ENCODE data around the gene MAPK8.

The MAPK8 gene

DNA sequence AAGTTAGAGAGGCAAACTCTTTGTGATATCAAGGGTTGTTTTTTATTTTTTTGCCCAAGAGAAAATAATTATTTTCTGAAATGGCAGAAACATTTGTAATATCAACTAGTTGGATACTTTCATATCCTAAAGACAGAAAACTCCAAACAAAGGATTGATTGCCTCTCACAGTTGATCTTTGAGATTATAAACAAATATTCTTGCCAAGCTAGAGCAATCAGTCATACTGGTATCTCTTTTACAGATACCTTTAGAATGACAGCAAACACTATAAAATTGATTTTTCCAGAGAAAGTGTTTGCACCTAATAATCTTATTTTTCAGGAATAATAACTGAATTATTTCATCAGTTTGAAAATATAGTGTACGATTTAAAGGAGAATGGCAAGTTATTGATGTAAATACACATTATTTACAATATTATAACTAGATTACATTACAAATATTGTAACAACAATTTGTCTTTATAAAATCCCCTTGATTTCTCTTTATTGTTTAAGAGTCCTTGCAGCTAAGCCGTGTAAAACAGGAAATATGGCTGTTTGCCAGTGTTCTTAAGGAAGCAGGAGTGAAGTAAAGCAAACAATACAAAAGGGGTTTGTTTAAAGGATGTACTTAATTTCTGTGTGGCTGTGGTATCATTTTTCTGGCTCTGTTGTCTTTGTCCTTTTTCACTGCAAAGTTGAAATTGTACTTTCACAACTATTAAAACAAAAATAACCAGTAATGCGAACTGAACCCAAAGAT is 58.4 kb downstream of the MAPK8 start:
- Histone ChIP-seq H3K36me3 (ENCODE audit: control insufficient read depth in 5 of 5, insufficient read depth in 5 of 5, low read length in 5 of 5) (no peaks in the 10 kb centered on the region), H3K9me3 (ENCODE audit: control insufficient read depth in 5 of 5, low read length in 5 of 5) (no peaks in the 10 kb centered on the region), H3K9ac (ENCODE audit: low read length in 5 of 5) (no peak overlapping the region), H3K4me3 (ENCODE audit: low read depth in 1 of 5, low read length in 5 of 5) (peak overlapping the region in 2 of 5 donors; percentile 8 to 23), H3K27me3 (ENCODE audit: control insufficient read depth in 5 of 5, insufficient read depth in 4 of 5, low read length in 5 of 5) (no peaks in the 10 kb centered on the region), H3K4me1 (ENCODE audit: control insufficient read depth in 5 of 5, insufficient read depth in 5 of 5, low read length in 5 of 5) (peaks cover 0 to 20% (median 17%) of the 10 kb centered on the region in 5 donors), H3K27ac (ENCODE audit: low read depth, low read length) (peak overlapping the region; percentile 39)

DNA sequence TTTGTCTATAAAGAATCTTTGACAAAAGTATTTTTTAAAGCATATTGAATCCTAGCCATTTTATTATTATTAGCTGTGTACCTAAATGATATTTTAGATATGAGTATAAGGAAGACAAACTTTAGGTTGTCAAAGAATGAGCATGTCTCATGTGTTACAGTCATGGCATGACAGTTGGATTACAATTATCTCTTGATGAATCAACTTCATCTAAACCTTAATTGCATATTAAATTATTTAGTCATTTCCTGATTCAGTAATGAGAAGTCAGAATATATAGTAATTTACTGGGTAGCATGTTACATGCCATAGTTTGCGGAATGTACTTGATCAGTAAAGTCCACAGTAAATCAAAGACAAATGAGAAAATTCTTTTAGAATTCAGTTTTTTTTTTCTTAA is 59.2 kb downstream of the MAPK8 start:
- no peak overlapping the region for H3K27ac ChIP-seq (ENCODE audit: low read depth, low read length)
- H3K4me1 ChIP-seq (ENCODE audit: control insufficient read depth in 5 of 5, insufficient read depth in 5 of 5, low read length in 5 of 5), result peaks cover 0 to 20% (median 17%) of the 10 kb centered on the region in 5 donors
- H3K9me3 ChIP-seq (ENCODE audit: control insufficient read depth in 5 of 5, low read length in 5 of 5), result no peaks in the 10 kb centered on the region
- no peak overlapping the region for H3K9ac ChIP-seq (ENCODE audit: low read length in 5 of 5)
- no peak overlapping the region for H3K4me3 ChIP-seq (ENCODE audit: low read depth in 1 of 5, low read length in 5 of 5)
- H3K27me3 ChIP-seq (ENCODE audit: control insufficient read depth in 5 of 5, insufficient read depth in 4 of 5, low read length in 5 of 5), result no peaks in the 10 kb centered on the region
- H3K36me3 ChIP-seq (ENCODE audit: control insufficient read depth in 5 of 5, insufficient read depth in 5 of 5, low read length in 5 of 5), result no peaks in the 10 kb centered on the region

- H3K27me3 ChIP-seq (ENCODE audit: control insufficient read depth in 5 of 5, insufficient read depth in 4 of 5, low read length in 5 of 5), result no peaks in the 10 kb centered on the region
- H3K9ac ChIP-seq (ENCODE audit: low read length in 5 of 5), result no peak overlapping the region
- no peak overlapping the region for H3K27ac ChIP-seq (ENCODE audit: low read depth, low read length)
- no peaks in the 10 kb centered on the region for H3K9me3 ChIP-seq (ENCODE audit: control insufficient read depth in 5 of 5, low read length in 5 of 5)
- H3K4me3 ChIP-seq (ENCODE audit: low read depth in 1 of 5, low read length in 5 of 5), result no peak overlapping the region
- H3K4me1 ChIP-seq (ENCODE audit: control insufficient read depth in 5 of 5, insufficient read depth in 5 of 5, low read length in 5 of 5), result peaks cover 0 to 17% (median 17%) of the 10 kb centered on the region in 5 donors
- no peaks in the 10 kb centered on the region for H3K36me3 ChIP-seq (ENCODE audit: control insufficient read depth in 5 of 5, insufficient read depth in 5 of 5, low read length in 5 of 5)
Measured at GRCh38 chr10:48366261-48366660, 59.8 kb downstream of the MAPK8 start.

- H3K4me3 ChIP-seq (ENCODE audit: low read depth in 1 of 5, low read length in 5 of 5), result no peak overlapping the region
- H3K36me3 ChIP-seq (ENCODE audit: control insufficient read depth in 5 of 5, insufficient read depth in 5 of 5, low read length in 5 of 5), result no peaks in the 10 kb centered on the region
- no peaks in the 10 kb centered on the region for H3K27me3 ChIP-seq (ENCODE audit: control insufficient read depth in 5 of 5, insufficient read depth in 4 of 5, low read length in 5 of 5)
- H3K4me1 ChIP-seq (ENCODE audit: control insufficient read depth in 5 of 5, insufficient read depth in 5 of 5, low read length in 5 of 5), result peaks cover 0 to 8% (median 8%) of the 10 kb centered on the region in 5 donors
- no peak overlapping the region for H3K27ac ChIP-seq (ENCODE audit: low read depth, low read length)
- H3K9me3 ChIP-seq (ENCODE audit: control insufficient read depth in 5 of 5, low read length in 5 of 5), result no peaks in the 10 kb centered on the region
- H3K9ac ChIP-seq (ENCODE audit: low read length in 5 of 5), result no peak overlapping the region
Measured at GRCh38 chr10:48369501-48369900, 63.0 kb downstream of the MAPK8 start.

- no peak overlapping the region for H3K27ac ChIP-seq (ENCODE audit: low read depth, low read length)
- H3K4me1 ChIP-seq (ENCODE audit: control insufficient read depth in 5 of 5, insufficient read depth in 5 of 5, low read length in 5 of 5), result peaks cover 0 to 2% (median 0%) of the 10 kb centered on the region in 5 donors
Measured at GRCh38 chr10:48377751-48378530, 71.5 kb downstream of the MAPK8 start.

GRCh38 chr10:48378675-48379074 is 72.2 kb downstream of the MAPK8 start:
- Histone ChIP-seq H3K4me3 (ENCODE audit: low read depth in 1 of 5, low read length in 5 of 5) (no peak overlapping the region), H3K27ac (ENCODE audit: low read depth, low read length) (no peak overlapping the region), H3K27me3 (ENCODE audit: control insufficient read depth in 5 of 5, insufficient read depth in 4 of 5, low read length in 5 of 5) (no peaks in the 10 kb centered on the region), H3K9ac (ENCODE audit: low read length in 5 of 5) (no peak overlapping the region), H3K4me1 (ENCODE audit: control insufficient read depth in 5 of 5, insufficient read depth in 5 of 5, low read length in 5 of 5) (peaks cover 0 to 2% (median 0%) of the 10 kb centered on the region in 5 donors), H3K36me3 (ENCODE audit: control insufficient read depth in 5 of 5, insufficient read depth in 5 of 5, low read length in 5 of 5) (no peaks in the 10 kb centered on the region), H3K9me3 (ENCODE audit: control insufficient read depth in 5 of 5, low read length in 5 of 5) (peaks cover 4 to 6% (median 4%) of the 10 kb centered on the region in 5 donors)

More at GRCh38 chr10:48377751-48378530, 71.5 kb downstream of the MAPK8 start:
- Histone ChIP-seq H3K36me3 (ENCODE audit: control insufficient read depth in 5 of 5, insufficient read depth in 5 of 5, low read length in 5 of 5) (no peaks in the 10 kb centered on the region), H3K4me3 (ENCODE audit: low read depth in 1 of 5, low read length in 5 of 5) (no peak overlapping the region), H3K27me3 (ENCODE audit: control insufficient read depth in 5 of 5, insufficient read depth in 4 of 5, low read length in 5 of 5) (no peaks in the 10 kb centered on the region), H3K9me3 (ENCODE audit: control insufficient read depth in 5 of 5, low read length in 5 of 5) (peaks cover 4 to 6% (median 4%) of the 10 kb centered on the region in 5 donors), H3K9ac (ENCODE audit: low read length in 5 of 5) (no peak overlapping the region)

DNA sequence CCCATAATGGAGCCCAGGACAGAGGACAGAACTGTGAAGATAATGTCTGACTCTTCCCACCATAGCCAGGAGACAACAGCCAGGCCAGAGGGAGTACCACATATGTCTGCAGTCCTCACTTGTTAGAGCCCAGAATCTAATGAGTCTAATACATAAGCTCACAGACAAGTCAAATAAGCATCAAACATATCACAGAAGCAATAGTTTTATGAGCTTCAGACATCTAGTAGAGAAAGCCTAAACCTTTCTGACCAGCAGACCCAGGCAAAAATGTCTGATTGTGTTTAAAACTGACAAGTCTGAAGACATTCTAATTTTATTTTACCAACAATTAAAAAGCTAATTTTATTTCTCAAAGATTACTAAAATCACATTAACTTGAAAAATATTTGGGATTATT is 75.5 kb downstream of the MAPK8 start:
- H3K36me3 ChIP-seq (ENCODE audit: control insufficient read depth in 5 of 5, insufficient read depth in 5 of 5, low read length in 5 of 5), result no peaks in the 10 kb centered on the region
- peaks cover 4 to 6% (median 4%) of the 10 kb centered on the region in 5 donors for H3K9me3 ChIP-seq (ENCODE audit: control insufficient read depth in 5 of 5, low read length in 5 of 5)
- no peak overlapping the region for H3K27ac ChIP-seq (ENCODE audit: low read depth, low read length)
- peaks cover 0 to 4% (median 0%) of the 10 kb centered on the region in 5 donors for H3K4me1 ChIP-seq (ENCODE audit: control insufficient read depth in 5 of 5, insufficient read depth in 5 of 5, low read length in 5 of 5)
- no peak overlapping the region for H3K4me3 ChIP-seq (ENCODE audit: low read depth in 1 of 5, low read length in 5 of 5)
- H3K9ac ChIP-seq (ENCODE audit: low read length in 5 of 5), result no peak overlapping the region
- no peaks in the 10 kb centered on the region for H3K27me3 ChIP-seq (ENCODE audit: control insufficient read depth in 5 of 5, insufficient read depth in 4 of 5, low read length in 5 of 5)

- Histone ChIP-seq H3K4me1 (ENCODE audit: control insufficient read depth in 5 of 5, insufficient read depth in 5 of 5, low read length in 5 of 5) (peaks cover 0 to 4% (median 0%) of the 10 kb centered on the region in 5 donors), H3K9me3 (ENCODE audit: control insufficient read depth in 5 of 5, low read length in 5 of 5) (peaks cover 4 to 6% (median 4%) of the 10 kb centered on the region in 5 donors), H3K27ac (ENCODE audit: low read depth, low read length) (no peak overlapping the region), H3K27me3 (ENCODE audit: control insufficient read depth in 5 of 5, insufficient read depth in 4 of 5, low read length in 5 of 5) (no peaks in the 10 kb centered on the region), H3K9ac (ENCODE audit: low read length in 5 of 5) (no peak overlapping the region), H3K4me3 (ENCODE audit: low read depth in 1 of 5, low read length in 5 of 5) (no peak overlapping the region), H3K36me3 (ENCODE audit: control insufficient read depth in 5 of 5, insufficient read depth in 5 of 5, low read length in 5 of 5) (no peaks in the 10 kb centered on the region)
Measured at GRCh38 chr10:48382982-48383381, 76.5 kb downstream of the MAPK8 start.

DNA sequence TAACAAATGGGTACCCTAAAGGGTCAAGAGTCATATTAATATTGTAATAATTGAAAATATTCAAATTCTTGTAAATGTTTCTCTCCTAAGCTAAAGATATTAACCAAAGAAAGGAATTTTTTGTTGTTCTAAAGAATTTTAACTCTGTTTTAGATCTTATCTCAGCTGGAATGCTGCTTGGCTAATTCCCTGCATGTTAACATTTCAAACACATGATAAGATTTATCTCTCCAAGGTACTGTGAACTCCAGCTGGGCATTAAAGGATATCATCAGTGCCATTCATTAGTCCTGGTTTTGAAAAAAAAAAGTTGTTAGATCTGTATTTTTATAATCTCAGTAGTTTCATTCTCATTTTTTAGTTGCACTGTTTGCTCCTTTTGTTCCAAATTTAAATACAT is 76.9 kb downstream of the MAPK8 start:
- Histone ChIP-seq H3K4me3 (ENCODE audit: low read depth in 1 of 5, low read length in 5 of 5) (no peak overlapping the region), H3K9ac (ENCODE audit: low read length in 5 of 5) (no peak overlapping the region), H3K27ac (ENCODE audit: low read depth, low read length) (no peak overlapping the region), H3K36me3 (ENCODE audit: control insufficient read depth in 5 of 5, insufficient read depth in 5 of 5, low read length in 5 of 5) (no peaks in the 10 kb centered on the region), H3K4me1 (ENCODE audit: control insufficient read depth in 5 of 5, insufficient read depth in 5 of 5, low read length in 5 of 5) (peaks cover 0 to 4% (median 0%) of the 10 kb centered on the region in 5 donors), H3K9me3 (ENCODE audit: control insufficient read depth in 5 of 5, low read length in 5 of 5) (peaks cover 4 to 6% (median 4%) of the 10 kb centered on the region in 5 donors), H3K27me3 (ENCODE audit: control insufficient read depth in 5 of 5, insufficient read depth in 4 of 5, low read length in 5 of 5) (no peaks in the 10 kb centered on the region)

DNA sequence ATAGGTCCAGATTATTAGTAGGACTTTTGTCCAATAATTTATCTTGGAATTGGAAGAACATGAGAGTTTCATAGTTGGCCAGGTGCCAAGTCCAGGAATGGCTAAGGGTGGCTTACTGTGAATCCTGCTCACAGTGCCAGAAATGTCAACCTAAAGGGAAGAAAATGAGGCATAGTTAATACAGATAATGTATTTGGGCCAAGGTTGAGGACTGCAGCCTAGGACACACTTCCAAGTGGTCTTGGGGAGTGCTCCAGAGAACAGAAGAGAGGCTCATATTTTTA is 78.2 kb downstream of the MAPK8 start:
- H3K9me3 ChIP-seq (ENCODE audit: control insufficient read depth in 5 of 5, low read length in 5 of 5), result peaks cover 4 to 6% (median 4%) of the 10 kb centered on the region in 5 donors
- H3K27ac ChIP-seq (ENCODE audit: low read depth, low read length), result no peak overlapping the region
- H3K4me1 ChIP-seq (ENCODE audit: control insufficient read depth in 5 of 5, insufficient read depth in 5 of 5, low read length in 5 of 5), result peaks cover 0 to 4% (median 0%) of the 10 kb centered on the region in 5 donors
- no peaks in the 10 kb centered on the region for H3K27me3 ChIP-seq (ENCODE audit: control insufficient read depth in 5 of 5, insufficient read depth in 4 of 5, low read length in 5 of 5)
- no peak overlapping the region for H3K9ac ChIP-seq (ENCODE audit: low read length in 5 of 5)
- H3K36me3 ChIP-seq (ENCODE audit: control insufficient read depth in 5 of 5, insufficient read depth in 5 of 5, low read length in 5 of 5), result no peaks in the 10 kb centered on the region
- H3K4me3 ChIP-seq (ENCODE audit: low read depth in 1 of 5, low read length in 5 of 5), result no peak overlapping the region
